ENCODE measurements around the gene TMEM144.

GRCh38 chr4:158299459-158300007 is 89.2 kb downstream of the TMEM144 start:
- TF ChIP-seq, protein P1, sequence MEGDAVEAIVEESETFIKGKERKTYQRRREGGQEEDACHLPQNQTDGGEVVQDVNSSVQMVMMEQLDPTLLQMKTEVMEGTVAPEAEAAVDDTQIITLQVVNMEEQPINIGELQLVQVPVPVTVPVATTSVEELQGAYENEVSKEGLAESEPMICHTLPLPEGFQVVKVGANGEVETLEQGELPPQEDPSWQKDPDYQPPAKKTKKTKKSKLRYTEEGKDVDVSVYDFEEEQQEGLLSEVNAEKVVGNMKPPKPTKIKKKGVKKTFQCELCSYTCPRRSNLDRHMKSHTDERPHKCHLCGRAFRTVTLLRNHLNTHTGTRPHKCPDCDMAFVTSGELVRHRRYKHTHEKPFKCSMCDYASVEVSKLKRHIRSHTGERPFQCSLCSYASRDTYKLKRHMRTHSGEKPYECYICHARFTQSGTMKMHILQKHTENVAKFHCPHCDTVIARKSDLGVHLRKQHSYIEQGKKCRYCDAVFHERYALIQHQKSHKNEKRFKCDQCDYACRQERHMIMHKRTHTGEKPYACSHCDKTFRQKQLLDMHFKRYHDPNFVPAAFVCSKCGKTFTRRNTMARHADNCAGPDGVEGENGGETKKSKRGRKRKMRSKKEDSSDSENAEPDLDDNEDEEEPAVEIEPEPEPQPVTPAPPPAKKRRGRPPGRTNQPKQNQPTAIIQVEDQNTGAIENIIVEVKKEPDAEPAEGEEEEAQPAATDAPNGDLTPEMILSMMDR (IDR thresholded peaks at IDR 0.05 in 4 of 5, conservative IDR thresholded peaks at IDR 0.05 in 1 of 5): no peak
- TF ChIP-seq POLR2A (IDR thresholded peaks at IDR 0.05): no peak

Data from gastrocnemius medialis (tissue), 4 donors.